ENCODE results near the gene MEAK7. TPM values are rescaled to one million over a fixed set of nuclear protein-coding genes. Genes with fewer than 3 reads are reported as not detected.
A peak's percentile ranks its signal among the peaks of the same experiment; 100 is the strongest.

The MEAK7 gene, protein sequence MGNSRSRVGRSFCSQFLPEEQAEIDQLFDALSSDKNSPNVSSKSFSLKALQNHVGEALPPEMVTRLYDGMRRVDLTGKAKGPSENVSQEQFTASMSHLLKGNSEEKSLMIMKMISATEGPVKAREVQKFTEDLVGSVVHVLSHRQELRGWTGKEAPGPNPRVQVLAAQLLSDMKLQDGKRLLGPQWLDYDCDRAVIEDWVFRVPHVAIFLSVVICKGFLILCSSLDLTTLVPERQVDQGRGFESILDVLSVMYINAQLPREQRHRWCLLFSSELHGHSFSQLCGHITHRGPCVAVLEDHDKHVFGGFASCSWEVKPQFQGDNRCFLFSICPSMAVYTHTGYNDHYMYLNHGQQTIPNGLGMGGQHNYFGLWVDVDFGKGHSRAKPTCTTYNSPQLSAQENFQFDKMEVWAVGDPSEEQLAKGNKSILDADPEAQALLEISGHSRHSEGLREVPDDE
- total RNA-seq = 32.3 and 32.7 TPM in 2 replicates
- long read RNA-seq, full-length matches to known transcripts = 77 of 192 reads
- long read RNA-seq, partial matches to known transcripts = 18 of 192 reads
- long read RNA-seq, other reads (novel, unspliced or antisense) = 97 of 192 reads

DNA sequence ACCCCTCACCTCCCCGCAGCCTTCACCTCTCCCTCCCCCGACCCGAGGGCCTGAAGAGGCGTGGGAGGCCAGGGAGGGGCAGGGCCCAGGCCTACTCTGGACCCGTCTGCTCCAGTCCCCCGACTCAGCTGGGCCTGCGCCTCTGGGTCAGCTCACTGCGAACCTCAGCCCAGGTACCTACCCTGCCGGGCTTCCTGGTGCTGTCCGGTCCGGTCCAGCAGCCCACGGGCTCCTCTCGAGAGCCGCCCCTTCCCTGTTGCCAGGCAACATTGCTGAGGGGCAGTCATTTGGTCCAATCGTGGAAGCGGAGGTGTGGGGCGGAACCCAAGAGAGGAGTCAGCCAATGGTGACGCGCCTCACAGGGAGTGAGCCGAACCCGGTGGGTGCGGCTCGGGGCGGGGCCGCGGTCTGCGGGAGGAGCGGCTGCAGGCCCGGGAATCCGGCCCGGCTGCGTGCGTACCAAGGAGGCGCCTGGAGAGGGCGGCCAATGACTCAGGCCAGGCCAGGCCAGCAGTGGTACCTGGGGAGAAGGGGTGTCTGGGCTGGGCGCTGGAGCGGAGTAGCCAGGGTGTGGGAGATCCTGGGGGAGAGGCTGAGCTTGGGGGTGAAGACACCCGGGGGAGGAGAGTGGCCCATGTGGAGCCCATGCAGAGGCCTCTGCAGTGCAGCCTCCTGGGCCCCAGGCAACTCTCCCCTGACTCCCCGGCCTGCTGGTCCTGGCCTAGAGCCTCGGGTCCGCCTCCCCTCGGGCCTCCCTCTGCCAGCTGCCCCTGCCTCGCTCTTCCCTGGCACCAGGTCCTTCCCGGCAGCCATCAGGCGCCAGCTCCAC lies at the start of gene MEAK7:
TSS of gene MEAK7 (minus strand) at position 240 of the 829 bp plus-strand sequence. CDS start 6,573 bp downstream, outside the sequence.
- Mint-ChIP-seq H3K27ac (peak within 1 kb of the TSS; percentile 92), H3K27me3 (peaks cover 6% of the 10 kb centered on the region), H3K36me3 (ENCODE audit: insufficient read depth) (no peaks in the 10 kb centered on the region), H3K9me3 (ENCODE audit: low read depth) (no peaks in the 10 kb centered on the region), H3K4me3 (ENCODE audit: low read depth) (peak within 1 kb of the TSS; percentile 88), H3K4me1 (ENCODE audit: low read depth) (peaks cover 9% of the 10 kb centered on the region)
- TF ChIP-seq, protein P1, sequence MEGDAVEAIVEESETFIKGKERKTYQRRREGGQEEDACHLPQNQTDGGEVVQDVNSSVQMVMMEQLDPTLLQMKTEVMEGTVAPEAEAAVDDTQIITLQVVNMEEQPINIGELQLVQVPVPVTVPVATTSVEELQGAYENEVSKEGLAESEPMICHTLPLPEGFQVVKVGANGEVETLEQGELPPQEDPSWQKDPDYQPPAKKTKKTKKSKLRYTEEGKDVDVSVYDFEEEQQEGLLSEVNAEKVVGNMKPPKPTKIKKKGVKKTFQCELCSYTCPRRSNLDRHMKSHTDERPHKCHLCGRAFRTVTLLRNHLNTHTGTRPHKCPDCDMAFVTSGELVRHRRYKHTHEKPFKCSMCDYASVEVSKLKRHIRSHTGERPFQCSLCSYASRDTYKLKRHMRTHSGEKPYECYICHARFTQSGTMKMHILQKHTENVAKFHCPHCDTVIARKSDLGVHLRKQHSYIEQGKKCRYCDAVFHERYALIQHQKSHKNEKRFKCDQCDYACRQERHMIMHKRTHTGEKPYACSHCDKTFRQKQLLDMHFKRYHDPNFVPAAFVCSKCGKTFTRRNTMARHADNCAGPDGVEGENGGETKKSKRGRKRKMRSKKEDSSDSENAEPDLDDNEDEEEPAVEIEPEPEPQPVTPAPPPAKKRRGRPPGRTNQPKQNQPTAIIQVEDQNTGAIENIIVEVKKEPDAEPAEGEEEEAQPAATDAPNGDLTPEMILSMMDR (IDR thresholded peaks at IDR 0.05; ENCODE audit: unreplicated experiment) = no peak
- DNase-seq (ENCODE audit: low spot score, unreplicated experiment) = peak; percentile 98

DNA sequence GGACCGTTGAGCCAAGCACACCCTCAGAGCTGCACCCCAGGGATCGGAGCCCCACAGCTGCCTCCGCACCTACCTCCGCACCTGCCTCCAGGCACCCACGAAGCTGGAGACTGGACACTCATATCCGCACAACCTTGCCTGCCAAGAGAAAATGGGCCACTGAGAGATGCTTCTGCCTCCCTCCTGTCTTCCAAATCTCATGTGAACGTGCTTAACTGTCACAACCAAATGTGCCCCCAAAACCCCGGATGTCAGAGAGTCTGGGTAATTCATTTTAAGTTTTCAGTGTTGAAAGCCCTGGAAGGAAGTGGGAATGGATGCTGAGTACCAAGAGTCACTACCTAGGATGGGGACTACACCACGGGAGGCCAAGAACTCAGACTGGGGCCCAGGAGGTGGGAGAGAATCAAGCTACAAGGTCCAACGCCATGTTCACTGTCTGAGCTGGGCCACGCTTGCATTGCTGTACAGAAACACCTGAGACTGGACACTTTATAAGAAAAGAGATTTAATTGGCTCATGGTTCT lies 49.5 kb upstream of the MEAK7 start:
- H3K4me1 Mint-ChIP-seq (ENCODE audit: low read depth) = peaks cover 30% of the 10 kb centered on the region
- no peak overlapping the region for H3K4me3 Mint-ChIP-seq (ENCODE audit: low read depth)
- no peaks in the 10 kb centered on the region for H3K36me3 Mint-ChIP-seq (ENCODE audit: insufficient read depth)
- DNase-seq (ENCODE audit: low spot score, unreplicated experiment) = no peak
- no peaks in the 10 kb centered on the region for H3K9me3 Mint-ChIP-seq (ENCODE audit: low read depth)
- H3K27ac Mint-ChIP-seq = no peak overlapping the region
- peaks cover 3% of the 10 kb centered on the region for H3K27me3 Mint-ChIP-seq
- TF ChIP-seq, protein P1 (IDR thresholded peaks at IDR 0.05; ENCODE audit: unreplicated experiment) = no peak

DNA sequence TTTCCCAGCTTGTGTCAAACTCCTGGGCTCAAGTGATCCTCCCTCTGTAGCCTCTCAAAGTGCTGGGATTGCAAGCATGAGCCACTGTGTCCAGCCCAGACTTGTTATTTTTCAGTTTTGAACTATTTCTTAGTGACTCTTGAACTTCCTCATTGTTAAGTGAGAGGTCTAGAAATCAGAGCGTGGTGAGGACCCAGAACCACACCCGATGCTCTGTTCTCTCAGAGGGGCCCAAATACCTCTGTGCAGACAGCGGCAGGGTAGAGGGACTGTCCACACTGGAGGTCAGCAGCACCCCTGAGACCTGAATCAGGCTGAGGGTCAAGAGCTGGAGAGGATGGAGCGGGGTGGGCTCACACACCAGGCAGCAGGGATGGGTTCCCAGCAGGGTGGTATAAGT lies 47.7 kb upstream of the MEAK7 start:
- Mint-ChIP-seq H3K36me3 (ENCODE audit: insufficient read depth) (no peaks in the 10 kb centered on the region), H3K9me3 (ENCODE audit: low read depth) (no peaks in the 10 kb centered on the region), H3K4me1 (ENCODE audit: low read depth) (peaks cover 28% of the 10 kb centered on the region), H3K27ac (no peak overlapping the region), H3K4me3 (ENCODE audit: low read depth) (no peak overlapping the region), H3K27me3 (peaks cover 3% of the 10 kb centered on the region)
- TF ChIP-seq, protein P1 (IDR thresholded peaks at IDR 0.05; ENCODE audit: unreplicated experiment) = no peak
- DNase-seq (ENCODE audit: low spot score, unreplicated experiment) = no peak

DNA sequence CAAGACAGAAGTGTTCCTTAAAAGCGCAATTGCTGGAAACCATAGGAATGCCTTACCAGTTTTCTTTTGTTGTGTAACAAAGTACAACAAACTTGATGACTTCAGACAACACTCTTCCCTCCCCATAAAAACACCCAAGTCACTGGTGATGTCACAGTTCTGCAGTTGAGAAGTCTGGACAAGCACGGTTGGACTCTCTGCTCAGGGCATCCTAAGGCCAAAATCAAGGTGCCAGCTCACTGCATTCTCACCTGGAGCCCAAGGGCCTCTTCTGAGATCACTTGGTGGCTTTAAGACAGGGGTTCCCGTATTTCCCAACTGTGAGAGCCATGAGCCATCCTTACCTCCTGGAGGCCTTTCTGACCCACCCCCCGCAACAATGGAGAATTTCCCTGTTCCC lies 45.6 kb upstream of the MEAK7 start:
- Mint-ChIP-seq H3K36me3 (ENCODE audit: insufficient read depth) (no peaks in the 10 kb centered on the region), H3K27ac (peak overlapping the region; percentile 79), H3K27me3 (peaks cover 3% of the 10 kb centered on the region), H3K9me3 (ENCODE audit: low read depth) (no peaks in the 10 kb centered on the region), H3K4me3 (ENCODE audit: low read depth) (no peak overlapping the region), H3K4me1 (ENCODE audit: low read depth) (peaks cover 20% of the 10 kb centered on the region)
- TF ChIP-seq, protein P1 (IDR thresholded peaks at IDR 0.05; ENCODE audit: unreplicated experiment) = no peak
- DNase-seq (ENCODE audit: low spot score, unreplicated experiment) = no peak

Measured in progenitor cell of endocrine pancreas (in vitro differentiated cells).